ENCODE results near the gene WDR19. TPM values are rescaled to one million over a fixed set of nuclear protein-coding genes. Genes with fewer than 3 reads are reported as not detected.

WDR19 gene
- total and polyA plus RNA-seq, 2 donors from 2014 or later = 21.4 to 42.5 TPM

DNA sequence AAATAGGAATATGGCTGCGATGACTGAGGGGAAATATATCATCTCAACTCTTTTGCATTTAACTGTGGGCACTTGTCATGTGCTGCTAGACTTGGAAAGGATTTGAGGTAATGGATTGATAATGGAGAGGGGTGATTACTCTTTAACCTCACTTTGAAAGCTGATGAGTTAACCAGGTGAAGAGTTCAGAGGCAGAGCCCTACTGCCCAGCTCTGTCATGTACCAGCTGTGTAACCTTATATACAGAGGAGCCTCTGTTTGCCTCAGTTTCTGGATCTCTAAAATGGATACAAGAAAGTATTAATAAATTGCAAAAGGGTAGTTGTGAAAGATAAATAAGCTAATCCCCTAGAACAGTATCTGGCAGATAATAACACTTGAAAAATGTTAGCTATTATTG lies 51.5 kb downstream of the WDR19 start:
- FAIRE-seq (no peak), DNase-seq (no peak)
- TF ChIP-seq, protein P1, sequence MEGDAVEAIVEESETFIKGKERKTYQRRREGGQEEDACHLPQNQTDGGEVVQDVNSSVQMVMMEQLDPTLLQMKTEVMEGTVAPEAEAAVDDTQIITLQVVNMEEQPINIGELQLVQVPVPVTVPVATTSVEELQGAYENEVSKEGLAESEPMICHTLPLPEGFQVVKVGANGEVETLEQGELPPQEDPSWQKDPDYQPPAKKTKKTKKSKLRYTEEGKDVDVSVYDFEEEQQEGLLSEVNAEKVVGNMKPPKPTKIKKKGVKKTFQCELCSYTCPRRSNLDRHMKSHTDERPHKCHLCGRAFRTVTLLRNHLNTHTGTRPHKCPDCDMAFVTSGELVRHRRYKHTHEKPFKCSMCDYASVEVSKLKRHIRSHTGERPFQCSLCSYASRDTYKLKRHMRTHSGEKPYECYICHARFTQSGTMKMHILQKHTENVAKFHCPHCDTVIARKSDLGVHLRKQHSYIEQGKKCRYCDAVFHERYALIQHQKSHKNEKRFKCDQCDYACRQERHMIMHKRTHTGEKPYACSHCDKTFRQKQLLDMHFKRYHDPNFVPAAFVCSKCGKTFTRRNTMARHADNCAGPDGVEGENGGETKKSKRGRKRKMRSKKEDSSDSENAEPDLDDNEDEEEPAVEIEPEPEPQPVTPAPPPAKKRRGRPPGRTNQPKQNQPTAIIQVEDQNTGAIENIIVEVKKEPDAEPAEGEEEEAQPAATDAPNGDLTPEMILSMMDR (IDR thresholded peaks at IDR 0.05; ENCODE audit: borderline replicate concordance, extremely low read depth, insufficient read depth) = no peak
- Histone ChIP-seq H3K4me1 (ENCODE audit: control insufficient read depth in 2 of 3, insufficient read depth in 2 of 3, low read depth in 1 of 3, low read length in 3 of 3) (no peaks in the 10 kb centered on the region), H3K4me3 (ENCODE audit: low read length in 3 of 3) (no peak overlapping the region), H3K9me3 (ENCODE audit: control insufficient read depth in 2 of 3, insufficient read depth in 1 of 3, low read length in 3 of 3) (no peaks in the 10 kb centered on the region), H3K27ac (ENCODE audit: low read depth in 2 of 2, low read length in 2 of 2) (no peak overlapping the region), H3K9ac (ENCODE audit: low read length in 3 of 3) (no peak overlapping the region), H3K36me3 (ENCODE audit: control insufficient read depth in 2 of 3, insufficient read depth in 3 of 3, low read length in 3 of 3) (peaks cover 0 to 27% (median 7%) of the 10 kb centered on the region in 3 donors), H3K27me3 (ENCODE audit: control insufficient read depth, insufficient read depth, low read length) (no peaks in the 10 kb centered on the region)
- intact Hi-C loops (cut with DNase I) = no loop called here

DNA sequence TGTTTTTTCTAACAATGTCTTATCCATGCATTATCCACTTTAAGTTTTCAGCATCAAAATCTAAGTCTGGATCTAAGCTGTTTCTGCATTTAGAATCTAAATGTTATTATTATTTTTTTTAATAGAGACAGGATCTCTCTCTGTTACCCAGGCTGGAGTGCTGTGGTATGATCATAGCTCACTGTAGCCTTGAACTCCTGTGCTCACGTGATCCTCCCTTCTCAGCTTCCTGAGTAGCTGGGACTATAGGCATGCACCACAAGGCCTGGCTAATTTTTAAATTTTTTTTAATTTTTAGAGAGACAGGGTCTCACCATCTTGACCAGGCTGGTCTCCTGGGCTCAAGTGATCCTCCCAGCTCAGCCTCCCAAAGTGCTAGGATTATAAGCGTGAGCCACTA lies 52.7 kb downstream of the WDR19 start:
- TF ChIP-seq, protein P1 (IDR thresholded peaks at IDR 0.05; ENCODE audit: borderline replicate concordance, extremely low read depth, insufficient read depth) = no peak
- Histone ChIP-seq H3K9me3 (ENCODE audit: control insufficient read depth in 2 of 3, insufficient read depth in 1 of 3, low read length in 3 of 3) (no peaks in the 10 kb centered on the region), H3K4me3 (ENCODE audit: low read length in 3 of 3) (no peak overlapping the region), H3K36me3 (ENCODE audit: control insufficient read depth in 2 of 3, insufficient read depth in 3 of 3, low read length in 3 of 3) (peaks cover 0 to 17% (median 5%) of the 10 kb centered on the region in 3 donors), H3K27me3 (ENCODE audit: control insufficient read depth, insufficient read depth, low read length) (no peaks in the 10 kb centered on the region), H3K9ac (ENCODE audit: low read length in 3 of 3) (no peak overlapping the region), H3K27ac (ENCODE audit: low read depth in 2 of 2, low read length in 2 of 2) (no peak overlapping the region), H3K4me1 (ENCODE audit: control insufficient read depth in 2 of 3, insufficient read depth in 2 of 3, low read depth in 1 of 3, low read length in 3 of 3) (no peaks in the 10 kb centered on the region)
- no peak for DNase-seq
- no peak for FAIRE-seq
- intact Hi-C loops (cut with DNase I) = no loop called here

DNA sequence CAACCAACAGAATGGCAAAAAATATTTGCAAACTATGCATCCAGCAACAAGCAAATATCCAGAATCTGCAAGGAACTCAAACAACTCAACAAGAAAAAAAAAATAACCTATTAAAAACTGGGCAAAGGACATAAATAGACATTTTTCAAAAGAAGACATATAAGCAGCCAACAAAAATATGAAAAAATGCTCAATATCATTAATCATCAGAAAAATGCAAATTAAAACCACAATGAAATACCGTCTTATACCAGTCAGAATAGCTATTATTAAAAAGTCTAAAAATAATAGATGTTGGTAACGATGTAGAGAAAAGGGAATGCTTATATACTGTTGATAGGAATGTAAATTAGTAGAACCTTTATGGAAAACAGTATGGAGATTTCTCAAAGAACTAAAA lies 53.4 kb downstream of the WDR19 start:
- FAIRE-seq = no peak
- intact Hi-C loops (cut with DNase I) = no loop called here

More for the DNA sequence above, 53.4 kb downstream of the WDR19 start:
- TF ChIP-seq, protein P1 (IDR thresholded peaks at IDR 0.05; ENCODE audit: borderline replicate concordance, extremely low read depth, insufficient read depth) = no peak
- Histone ChIP-seq H3K36me3 (ENCODE audit: control insufficient read depth in 2 of 3, insufficient read depth in 3 of 3, low read length in 3 of 3) (peaks cover 0 to 13% (median 2%) of the 10 kb centered on the region in 3 donors), H3K27me3 (ENCODE audit: control insufficient read depth, insufficient read depth, low read length) (no peaks in the 10 kb centered on the region), H3K27ac (ENCODE audit: low read depth in 2 of 2, low read length in 2 of 2) (no peak overlapping the region), H3K4me1 (ENCODE audit: control insufficient read depth in 2 of 3, insufficient read depth in 2 of 3, low read depth in 1 of 3, low read length in 3 of 3) (no peaks in the 10 kb centered on the region), H3K9ac (ENCODE audit: low read length in 3 of 3) (no peak overlapping the region), H3K9me3 (ENCODE audit: control insufficient read depth in 2 of 3, insufficient read depth in 1 of 3, low read length in 3 of 3) (no peaks in the 10 kb centered on the region), H3K4me3 (ENCODE audit: low read length in 3 of 3) (no peak overlapping the region)
- DNase-seq = no peak
